ENCODE data around the gene CDS1.

DNA sequence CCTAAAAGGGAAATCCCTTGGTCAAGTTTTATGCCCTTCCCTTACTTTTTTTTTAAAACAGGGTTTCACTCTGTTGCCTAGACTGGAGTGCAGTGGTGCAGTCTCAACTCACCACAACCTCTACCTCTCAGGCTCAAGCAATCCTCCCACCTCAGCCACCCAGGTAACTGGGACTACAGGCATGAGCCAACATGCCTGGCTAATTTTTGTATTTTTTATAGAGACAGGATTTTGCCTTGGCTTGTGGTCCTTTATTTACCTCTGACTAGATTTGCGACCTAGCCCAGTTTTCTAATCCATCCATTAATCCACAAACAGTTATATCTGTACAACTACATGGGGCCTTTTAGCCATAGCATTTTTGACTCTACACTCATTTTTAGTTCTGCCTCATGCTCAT is 23.7 kb downstream of the CDS1 start:
- no peak for TF ChIP-seq POLR2A (IDR thresholded peaks at IDR 0.05)
- TF ChIP-seq EP300 (IDR thresholded peaks at IDR 0.05): no peak
- TF ChIP-seq, protein P1, sequence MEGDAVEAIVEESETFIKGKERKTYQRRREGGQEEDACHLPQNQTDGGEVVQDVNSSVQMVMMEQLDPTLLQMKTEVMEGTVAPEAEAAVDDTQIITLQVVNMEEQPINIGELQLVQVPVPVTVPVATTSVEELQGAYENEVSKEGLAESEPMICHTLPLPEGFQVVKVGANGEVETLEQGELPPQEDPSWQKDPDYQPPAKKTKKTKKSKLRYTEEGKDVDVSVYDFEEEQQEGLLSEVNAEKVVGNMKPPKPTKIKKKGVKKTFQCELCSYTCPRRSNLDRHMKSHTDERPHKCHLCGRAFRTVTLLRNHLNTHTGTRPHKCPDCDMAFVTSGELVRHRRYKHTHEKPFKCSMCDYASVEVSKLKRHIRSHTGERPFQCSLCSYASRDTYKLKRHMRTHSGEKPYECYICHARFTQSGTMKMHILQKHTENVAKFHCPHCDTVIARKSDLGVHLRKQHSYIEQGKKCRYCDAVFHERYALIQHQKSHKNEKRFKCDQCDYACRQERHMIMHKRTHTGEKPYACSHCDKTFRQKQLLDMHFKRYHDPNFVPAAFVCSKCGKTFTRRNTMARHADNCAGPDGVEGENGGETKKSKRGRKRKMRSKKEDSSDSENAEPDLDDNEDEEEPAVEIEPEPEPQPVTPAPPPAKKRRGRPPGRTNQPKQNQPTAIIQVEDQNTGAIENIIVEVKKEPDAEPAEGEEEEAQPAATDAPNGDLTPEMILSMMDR (IDR thresholded peaks at IDR 0.05): no peak
- TF ChIP-seq POLR2AphosphoS5 (IDR thresholded peaks at IDR 0.05): no peak

Measured in upper lobe of left lung (tissue), 4 donors.